Activated CD4-positive, alpha-beta T cell treated with anti-CD3 and anti-CD28 coated beads, Interleukin-2, amount 50 U/mL, for 4 hours (primary cell): ENCODE results near the gene CEACAM19.

Experiments used
- DNase-seq, 2 experiments: peaks; one replicate each; pipeline ENCODE4 v3.0.0-alpha.2; 2020

The CEACAM19 gene

GRCh38 chr19:44725684-44726083, 54.4 kb downstream of the CEACAM19 start:
- no peak for DNase-seq

GRCh38 chr19:44726465-44726864, 55.2 kb downstream of the CEACAM19 start:
- DNase-seq, result no peak

- DNase-seq, result no peak
These were observed 56.9 kb downstream of the CEACAM19 start for GRCh38 chr19:44728178-44728577.

GRCh38 chr19:44729516-44730033, 58.3 kb downstream of the CEACAM19 start:
- no peak for DNase-seq

- no peak for DNase-seq
These were observed 59.8 kb downstream of the CEACAM19 start for GRCh38 chr19:44731081-44731480.

DNA sequence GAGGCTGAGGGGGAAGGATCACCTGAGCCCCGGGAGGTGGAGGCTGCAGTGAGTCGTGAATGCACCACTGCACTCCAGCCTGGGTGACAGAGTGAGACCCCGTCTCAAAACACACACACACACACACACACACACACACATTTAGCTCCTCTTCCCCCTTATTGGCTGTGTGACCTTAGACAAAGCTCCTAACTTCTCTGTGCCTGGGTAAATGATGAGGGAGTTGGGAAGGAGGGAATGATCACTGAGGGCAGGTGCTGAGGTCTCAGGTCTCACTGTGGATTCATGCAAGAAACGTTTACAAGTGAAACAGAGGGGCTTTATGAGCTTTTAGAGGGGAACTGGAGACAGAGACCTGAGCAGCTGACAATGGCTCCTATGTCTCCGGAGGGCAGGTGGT, 60.3 kb downstream of the CEACAM19 start:
- no peak for DNase-seq

DNA sequence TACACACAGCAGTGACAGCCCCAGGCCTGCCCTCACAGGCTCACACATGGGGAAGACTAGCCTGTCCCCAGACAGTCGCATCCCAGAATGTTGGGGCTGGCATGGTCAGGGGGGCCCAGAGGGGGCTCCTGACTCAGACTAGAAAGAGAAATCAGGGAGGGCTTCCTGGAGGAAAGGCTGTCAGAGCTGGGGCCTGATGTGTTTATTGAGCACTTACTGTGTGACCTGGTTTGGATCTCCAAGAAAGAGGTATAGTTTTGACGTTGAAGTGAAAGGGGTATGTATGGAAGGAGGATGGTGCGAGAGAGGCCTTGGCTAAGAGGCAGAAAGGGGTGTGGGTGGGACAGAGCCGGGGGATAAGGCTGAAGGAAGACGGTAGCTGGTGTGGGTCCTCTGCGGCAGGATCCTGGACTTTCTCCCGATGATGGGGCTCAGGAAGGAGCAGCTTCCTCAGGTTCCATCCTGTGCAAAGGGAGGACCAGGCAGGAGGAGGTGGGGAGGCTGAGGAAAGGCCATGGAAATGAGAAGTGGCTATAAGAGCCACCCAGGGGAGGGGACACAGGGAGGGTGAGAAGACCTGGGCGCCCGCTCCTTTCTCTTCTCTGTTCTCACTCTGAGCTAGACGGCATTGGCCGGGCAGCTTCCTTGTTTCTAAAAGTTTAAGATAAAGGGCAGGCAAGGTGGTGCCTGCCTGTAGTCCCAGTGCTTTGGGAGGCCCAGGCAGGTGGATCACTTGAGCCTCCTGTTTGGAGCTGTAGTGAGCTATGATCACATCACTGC, 61.1 kb downstream of the CEACAM19 start:
- DNase-seq, result no peak
